ENCODE measurements around the gene MVB12B. TPM values are rescaled to one million over a fixed set of nuclear protein-coding genes. Genes with fewer than 3 reads are reported as not detected.

The MVB12B gene
- total RNA-seq, 1 donor from 2014 or later, result 16.5 TPM

GRCh38 chr9:126336736-126337325 lies 10.2 kb downstream of the MVB12B start:
- intact Hi-C loops (cut with DNase I), result loop anchor here (10.0 kb wide), 1 partner anchor 148 kb away; no protein-coding TSS in a partner anchor
- TF ChIP-seq, protein P1, sequence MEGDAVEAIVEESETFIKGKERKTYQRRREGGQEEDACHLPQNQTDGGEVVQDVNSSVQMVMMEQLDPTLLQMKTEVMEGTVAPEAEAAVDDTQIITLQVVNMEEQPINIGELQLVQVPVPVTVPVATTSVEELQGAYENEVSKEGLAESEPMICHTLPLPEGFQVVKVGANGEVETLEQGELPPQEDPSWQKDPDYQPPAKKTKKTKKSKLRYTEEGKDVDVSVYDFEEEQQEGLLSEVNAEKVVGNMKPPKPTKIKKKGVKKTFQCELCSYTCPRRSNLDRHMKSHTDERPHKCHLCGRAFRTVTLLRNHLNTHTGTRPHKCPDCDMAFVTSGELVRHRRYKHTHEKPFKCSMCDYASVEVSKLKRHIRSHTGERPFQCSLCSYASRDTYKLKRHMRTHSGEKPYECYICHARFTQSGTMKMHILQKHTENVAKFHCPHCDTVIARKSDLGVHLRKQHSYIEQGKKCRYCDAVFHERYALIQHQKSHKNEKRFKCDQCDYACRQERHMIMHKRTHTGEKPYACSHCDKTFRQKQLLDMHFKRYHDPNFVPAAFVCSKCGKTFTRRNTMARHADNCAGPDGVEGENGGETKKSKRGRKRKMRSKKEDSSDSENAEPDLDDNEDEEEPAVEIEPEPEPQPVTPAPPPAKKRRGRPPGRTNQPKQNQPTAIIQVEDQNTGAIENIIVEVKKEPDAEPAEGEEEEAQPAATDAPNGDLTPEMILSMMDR (IDR thresholded peaks at IDR 0.05), result no peak
- TF ChIP-seq POLR2A (IDR thresholded peaks at IDR 0.05) (no peak), POLR2AphosphoS5 (IDR thresholded peaks at IDR 0.05; ENCODE audit: insufficient read depth in 1 of 2, low read depth in 1 of 2) (no peak)
- H3K36me3 ChIP-seq, result peaks cover 0 to 5% of the 10 kb centered on the region in 2 donors
- no peaks in the 10 kb centered on the region for H3K9me3 ChIP-seq
- DNase-seq (ENCODE audit: extremely low spot score in 2 of 2), result no peak
- H3K4me3 ChIP-seq, result no peak overlapping the region
- no peak overlapping the region for H3K27ac ChIP-seq
- H3K4me1 ChIP-seq, result peaks cover 35% of the 10 kb centered on the region
- H3K27me3 ChIP-seq, result no peaks in the 10 kb centered on the region

DNA sequence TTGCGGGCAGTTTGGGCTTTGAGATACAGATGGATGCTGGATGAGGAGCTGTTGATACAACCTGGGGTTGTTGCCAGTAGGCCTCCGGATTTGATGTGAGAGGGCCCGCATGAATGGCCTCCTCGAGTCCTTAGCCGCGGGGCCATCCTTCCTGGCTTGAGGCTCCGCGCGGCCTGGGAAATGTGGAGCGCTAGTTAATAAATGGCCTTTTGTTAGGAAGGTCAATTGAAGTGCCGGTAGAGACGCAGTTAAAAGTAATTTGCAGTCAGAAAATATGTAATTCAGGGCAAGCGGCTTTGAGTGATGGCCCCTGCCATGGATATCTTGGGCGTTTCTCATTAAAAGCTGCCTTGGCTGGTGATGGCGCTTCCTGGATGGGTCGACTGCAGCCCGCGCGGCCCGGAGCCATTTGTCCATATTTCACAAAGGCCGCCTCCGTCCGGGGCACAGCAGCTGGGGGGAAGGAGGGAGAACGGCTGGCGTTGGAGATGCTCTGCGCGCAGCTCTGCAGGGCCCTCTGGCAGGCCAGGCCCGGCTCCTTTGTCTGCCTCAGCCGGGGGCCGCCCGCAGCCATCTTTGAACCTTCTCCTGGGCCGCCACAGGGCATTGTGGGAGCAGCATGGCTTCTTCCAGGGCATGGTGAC lies 11.2 kb downstream of the MVB12B start:
- no peak for DNase-seq (ENCODE audit: extremely low spot score in 2 of 2)
- no peak overlapping the region for H3K27ac ChIP-seq

DNA sequence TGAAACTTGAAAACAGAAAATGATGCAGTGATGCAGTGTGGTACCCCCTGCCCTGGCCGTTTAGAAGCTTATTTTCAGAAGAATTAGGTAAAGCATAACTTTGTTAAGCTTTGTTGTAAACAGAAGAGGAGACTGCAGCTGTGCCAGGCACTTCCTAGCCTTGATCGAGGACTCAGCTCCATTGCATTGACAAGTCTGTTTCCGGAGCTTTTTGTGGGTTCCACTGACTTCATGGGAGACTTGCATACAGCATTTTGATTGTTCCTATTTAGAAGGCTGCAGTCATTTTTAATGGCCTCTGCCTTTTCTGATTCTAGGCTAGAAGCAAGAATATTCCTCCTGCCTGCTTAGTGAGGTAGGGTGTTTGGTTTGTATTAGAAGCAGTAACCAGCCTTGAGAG lies 12.3 kb downstream of the MVB12B start:
- H3K36me3 ChIP-seq, result peaks cover 0 to 5% of the 10 kb centered on the region in 2 donors
- DNase-seq (ENCODE audit: extremely low spot score in 2 of 2), result no peak
- peaks cover 25% of the 10 kb centered on the region for H3K4me1 ChIP-seq
- no peaks in the 10 kb centered on the region for H3K27me3 ChIP-seq
- H3K4me3 ChIP-seq, result no peak overlapping the region
- H3K9me3 ChIP-seq, result no peaks in the 10 kb centered on the region
- TF ChIP-seq POLR2AphosphoS5 (IDR thresholded peaks at IDR 0.05; ENCODE audit: insufficient read depth in 1 of 2, low read depth in 1 of 2), result no peak
- TF ChIP-seq, protein P1 (IDR thresholded peaks at IDR 0.05), result no peak
- TF ChIP-seq POLR2A (IDR thresholded peaks at IDR 0.05), result no peak
- no peak overlapping the region for H3K27ac ChIP-seq
- intact Hi-C loops (cut with DNase I), result loop anchor here (10.0 kb wide), 1 partner anchor 146 kb away; no protein-coding TSS in a partner anchor

More for the DNA sequence above, 11.2 kb downstream of the MVB12B start:
- TF ChIP-seq, protein P1 (IDR thresholded peaks at IDR 0.05), result no peak
- TF ChIP-seq POLR2AphosphoS5 (IDR thresholded peaks at IDR 0.05; ENCODE audit: insufficient read depth in 1 of 2, low read depth in 1 of 2), result no peak
- TF ChIP-seq POLR2A (IDR thresholded peaks at IDR 0.05), result no peak
- intact Hi-C loops (cut with DNase I), result loop anchor here (10.0 kb wide), 1 partner anchor 147 kb away; no protein-coding TSS in a partner anchor
- Histone ChIP-seq H3K9me3 (no peaks in the 10 kb centered on the region), H3K4me1 (peaks cover 28% of the 10 kb centered on the region), H3K27me3 (no peaks in the 10 kb centered on the region), H3K36me3 (peaks cover 0 to 5% of the 10 kb centered on the region in 2 donors), H3K4me3 (no peak overlapping the region)

GRCh38 chr9:126341426-126341825 lies 14.8 kb downstream of the MVB12B start:
- Histone ChIP-seq H3K27ac (no peak overlapping the region), H3K4me1 (peaks cover 14% of the 10 kb centered on the region), H3K4me3 (no peak overlapping the region), H3K36me3 (peaks cover 0 to 5% of the 10 kb centered on the region in 2 donors), H3K27me3 (no peaks in the 10 kb centered on the region), H3K9me3 (no peaks in the 10 kb centered on the region)
- intact Hi-C loops (cut with DNase I), result no loop called here
- TF ChIP-seq POLR2A (IDR thresholded peaks at IDR 0.05) (no peak), POLR2AphosphoS5 (IDR thresholded peaks at IDR 0.05; ENCODE audit: insufficient read depth in 1 of 2, low read depth in 1 of 2) (no peak)
- TF ChIP-seq, protein P1 (IDR thresholded peaks at IDR 0.05), result no peak
- no peak for DNase-seq (ENCODE audit: extremely low spot score in 2 of 2)

GRCh38 chr9:126341902-126342301 lies 15.3 kb downstream of the MVB12B start:
- Histone ChIP-seq H3K4me3 (no peak overlapping the region), H3K27ac (no peak overlapping the region), H3K27me3 (no peaks in the 10 kb centered on the region), H3K36me3 (peaks cover 0 to 5% of the 10 kb centered on the region in 2 donors), H3K9me3 (no peaks in the 10 kb centered on the region), H3K4me1 (peaks cover 13% of the 10 kb centered on the region)
- intact Hi-C loops (cut with DNase I), result no loop called here
- TF ChIP-seq, protein P1 (IDR thresholded peaks at IDR 0.05), result no peak
- TF ChIP-seq POLR2AphosphoS5 (IDR thresholded peaks at IDR 0.05; ENCODE audit: insufficient read depth in 1 of 2, low read depth in 1 of 2) (no peak), POLR2A (IDR thresholded peaks at IDR 0.05) (no peak)
- DNase-seq (ENCODE audit: extremely low spot score in 2 of 2), result no peak

Data from vagina (tissue), 2 donors.